GM21526 (cell line): ENCODE data around the gene ZNF41.
A peak's percentile ranks its signal among the peaks of the same experiment; 100 is the strongest.
"Not testable (repeated sequence)": the region's sequence is repeated elsewhere in the genome, so short reads cannot be mapped to it uniquely, and the experiment has no call there.

ENCODE experiments used
- ATAC-seq: cut with Tn5 transposase; IDR thresholded peaks from one replicate; pipeline ENCODE4 v1.9.1; 2021; ENCODE audit warnings: moderate library complexity; ENCODE audit not compliant: unreplicated experiment, low FRiP score

ZNF41 gene

DNA sequence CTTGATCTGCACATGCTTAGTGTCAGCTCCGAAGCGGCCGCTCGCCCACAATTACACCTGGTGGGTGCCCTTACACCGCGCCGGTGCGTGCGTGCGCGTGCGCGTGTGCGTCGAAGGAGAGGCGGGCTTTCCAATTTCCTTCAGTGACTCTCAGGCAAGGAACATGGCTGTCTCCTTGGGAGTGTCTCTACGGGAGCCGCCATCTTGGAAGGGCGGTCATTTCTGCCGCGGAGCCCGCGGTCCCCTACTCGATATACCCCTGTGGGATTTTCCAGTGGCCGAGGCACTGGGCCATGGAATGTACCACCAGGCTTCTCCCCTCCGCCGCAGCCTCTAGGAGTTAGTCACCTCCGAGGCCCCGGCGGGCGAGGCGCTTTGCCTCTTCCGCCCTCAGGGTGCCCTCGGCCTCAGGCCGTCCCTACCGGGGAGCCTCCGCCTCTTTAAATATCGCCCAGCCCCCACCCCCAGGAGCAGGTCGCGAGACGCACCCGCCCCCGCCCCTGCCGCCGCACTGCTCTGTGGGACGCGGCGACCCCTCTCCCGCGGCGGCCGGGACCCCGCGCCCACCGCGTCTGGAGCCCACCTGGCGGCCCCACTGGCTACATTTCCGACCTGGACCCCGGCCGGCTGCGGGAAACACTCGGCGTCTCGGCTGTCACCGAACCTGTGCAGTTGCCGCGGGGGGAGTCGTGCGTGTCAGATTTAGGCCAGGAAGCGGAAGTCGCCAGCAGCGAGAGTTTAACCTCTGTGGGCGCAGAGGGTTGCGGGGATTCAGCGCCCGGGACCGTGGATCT lies at the start of gene ZNF41:
TSS of gene ZNF41 (minus strand) at position 711 of the 794 bp plus-strand sequence. CDS start 15,741 bp downstream, outside the sequence.
- peak; percentile 83 for ATAC-seq

- ATAC-seq: no peak
Observed at GRCh38 chrX:47530049-47530448, 47.0 kb upstream of the ZNF41 start.

DNA sequence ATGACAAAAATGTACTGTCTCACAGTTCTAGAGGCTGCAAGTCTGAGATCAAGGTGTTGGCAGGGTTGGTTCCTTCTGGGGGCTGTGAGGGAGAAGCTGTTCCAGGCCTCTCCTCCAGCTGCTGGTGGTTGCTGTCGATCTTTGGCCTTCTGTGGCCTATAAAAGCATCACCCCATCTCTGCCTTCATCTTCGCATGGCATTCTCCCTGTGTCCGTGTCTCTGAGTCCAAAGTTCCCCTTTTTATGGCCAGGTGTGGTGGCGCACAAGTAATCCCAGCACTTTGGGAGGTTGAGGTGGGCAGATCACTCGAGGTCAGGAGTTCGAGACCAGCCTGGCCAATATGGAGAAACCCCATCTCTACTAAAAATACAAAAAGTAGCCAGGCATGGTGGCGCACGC lies 46.5 kb upstream of the ZNF41 start:
- ATAC-seq: no peak

- peak; percentile 21 for ATAC-seq
Observed at GRCh38 chrX:47523713-47524166, 40.7 kb upstream of the ZNF41 start.

DNA sequence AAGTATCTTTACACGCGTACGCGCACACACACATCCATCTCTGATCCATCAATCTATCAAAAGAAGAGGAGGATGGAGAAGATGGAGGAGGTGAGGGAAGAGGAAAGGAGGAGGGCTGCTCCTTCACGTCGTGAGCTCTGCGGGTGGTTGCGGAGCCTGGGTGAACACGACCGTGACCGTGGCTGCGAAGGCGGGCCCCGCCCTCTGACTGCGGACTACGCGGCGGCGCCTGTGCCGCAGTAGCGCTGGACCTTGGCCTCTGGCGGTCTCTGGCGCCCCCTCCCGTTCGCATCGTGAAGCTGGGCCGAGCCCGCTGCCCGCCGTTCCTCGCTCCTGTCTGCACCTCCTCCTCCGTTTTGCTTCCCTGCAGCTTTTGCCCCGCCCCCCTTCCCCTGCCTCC lies 40.3 kb upstream of the ZNF41 start:
- ATAC-seq: peak; percentile 71

DNA sequence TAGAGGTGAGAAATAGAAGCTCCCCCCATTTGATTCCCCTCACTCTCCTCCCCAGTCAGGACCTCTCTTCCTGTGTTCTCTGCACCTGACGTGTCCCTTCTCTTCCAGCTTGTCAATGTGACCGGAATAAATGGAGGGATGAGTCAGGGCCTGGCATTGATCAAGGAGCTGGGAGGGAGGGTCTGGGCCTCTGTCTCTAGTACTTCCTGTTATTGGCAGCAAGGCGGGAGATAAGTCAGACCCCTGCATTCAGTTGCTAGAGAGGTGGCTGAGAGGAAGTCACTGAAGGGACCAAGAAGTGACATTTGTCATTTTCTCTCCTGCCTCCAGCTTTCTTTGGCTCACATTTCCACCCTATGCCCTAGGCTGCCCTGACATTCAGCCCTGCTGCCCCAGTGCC lies 35.1 kb upstream of the ZNF41 start:
- ATAC-seq: no peak

GRCh38 chrX:47515941-47516665 lies 33.1 kb upstream of the ZNF41 start:
- ATAC-seq: no peak

DNA sequence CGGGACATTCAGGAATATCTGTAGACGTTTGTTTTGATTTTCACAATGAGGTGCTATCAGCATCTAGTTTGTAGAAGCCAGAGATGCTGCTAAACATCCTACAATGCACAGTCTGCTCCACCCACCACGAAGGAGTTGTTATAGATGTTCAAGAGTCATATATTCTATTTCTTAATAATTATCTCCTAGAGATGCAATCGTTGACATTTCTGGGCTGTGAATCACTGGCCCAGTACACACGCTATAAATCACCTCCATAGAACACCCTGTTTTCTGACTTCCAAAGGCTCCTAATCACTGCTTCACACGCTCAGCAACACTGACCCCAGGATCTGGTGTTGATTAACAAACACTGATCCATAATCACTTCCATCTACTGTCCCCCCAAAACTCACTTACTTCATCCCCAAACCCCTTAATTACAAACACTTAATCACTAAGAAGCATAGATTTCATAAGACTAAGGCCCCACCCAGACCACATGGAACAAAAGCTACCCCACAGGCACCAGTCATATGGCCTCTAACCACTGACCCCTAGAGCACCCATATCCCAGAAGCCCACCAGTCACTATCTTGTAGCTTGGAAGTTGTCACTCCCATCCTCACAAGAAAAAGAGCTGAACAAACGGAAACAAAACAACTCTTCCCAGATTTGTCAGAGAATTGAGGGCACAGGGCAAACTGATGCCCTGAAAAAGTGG lies 31.7 kb upstream of the ZNF41 start:
- ATAC-seq: no peak

GRCh38 chrX:47513034-47513965 lies 30.3 kb upstream of the ZNF41 start:
- peak; percentile 59 for ATAC-seq

DNA sequence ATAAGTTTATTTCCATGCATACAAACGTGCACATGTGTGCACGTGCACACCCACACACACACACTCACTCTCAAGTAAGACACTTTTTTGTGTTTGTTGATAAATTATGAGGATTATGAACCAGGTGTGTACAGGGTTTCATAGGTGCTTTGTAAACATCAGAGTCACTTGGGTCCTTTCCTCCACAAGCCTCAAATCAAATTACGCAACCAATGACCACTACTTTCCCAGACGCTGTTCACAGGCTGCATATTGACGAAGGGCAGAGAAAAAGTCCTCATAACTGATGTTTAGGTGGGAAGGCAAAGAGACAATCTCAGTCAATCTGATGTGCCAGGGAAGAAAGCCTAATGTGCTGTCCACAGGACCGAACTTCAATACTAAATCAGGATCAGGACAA lies 29.4 kb upstream of the ZNF41 start:
- ATAC-seq: not testable (repeated sequence)

DNA sequence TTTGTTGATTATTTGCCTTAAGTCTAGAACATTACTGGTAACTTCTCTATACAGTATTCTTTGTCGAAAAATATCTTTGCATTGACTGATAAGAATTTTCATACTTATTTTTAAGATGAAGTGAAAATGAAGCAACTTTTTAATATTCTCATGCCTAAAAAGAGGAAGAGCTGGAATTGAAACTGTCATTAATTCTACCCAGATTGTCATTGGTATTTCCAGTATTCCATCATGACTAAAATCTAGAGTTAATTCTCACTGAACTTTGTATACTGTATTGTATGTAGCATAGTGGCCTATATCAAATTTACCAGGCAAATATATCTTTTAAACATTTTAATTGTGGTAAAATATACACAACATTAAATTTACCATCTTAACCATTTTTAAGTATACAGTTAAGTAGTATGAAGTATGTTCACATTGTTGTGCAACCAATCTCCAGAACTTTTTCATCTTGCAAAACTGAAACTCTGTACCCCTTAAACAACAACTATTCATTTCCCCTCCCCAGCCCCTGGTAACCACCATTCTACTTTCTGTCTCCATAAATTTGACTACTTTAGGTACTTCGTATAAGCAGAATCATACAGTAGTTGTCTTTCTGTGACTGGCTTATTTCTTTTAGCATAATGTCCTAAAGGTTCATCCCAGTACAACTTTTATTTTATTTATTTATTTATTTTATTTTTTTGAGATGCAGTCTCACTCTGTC lies 24.3 kb upstream of the ZNF41 start:
- no peak for ATAC-seq

DNA sequence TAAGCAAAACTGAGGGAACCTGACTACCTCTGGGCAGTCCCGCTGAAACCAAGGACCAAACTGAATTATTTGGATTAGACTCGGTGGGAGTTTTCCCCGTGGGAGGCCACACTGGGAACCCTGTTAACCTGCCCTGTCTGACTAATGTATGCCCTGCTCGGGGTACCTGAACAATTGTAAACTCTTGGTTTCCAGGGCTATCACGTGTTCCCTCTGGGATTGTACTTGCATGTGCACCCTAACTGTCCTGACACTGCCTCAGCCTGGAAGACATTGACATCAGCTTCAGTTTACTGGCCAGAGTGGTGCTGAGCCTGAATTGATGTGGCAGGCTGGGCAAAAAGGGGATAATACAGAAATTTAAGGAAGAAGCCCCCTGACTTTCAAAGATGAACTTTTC lies 20.1 kb upstream of the ZNF41 start:
- ATAC-seq: no peak

DNA sequence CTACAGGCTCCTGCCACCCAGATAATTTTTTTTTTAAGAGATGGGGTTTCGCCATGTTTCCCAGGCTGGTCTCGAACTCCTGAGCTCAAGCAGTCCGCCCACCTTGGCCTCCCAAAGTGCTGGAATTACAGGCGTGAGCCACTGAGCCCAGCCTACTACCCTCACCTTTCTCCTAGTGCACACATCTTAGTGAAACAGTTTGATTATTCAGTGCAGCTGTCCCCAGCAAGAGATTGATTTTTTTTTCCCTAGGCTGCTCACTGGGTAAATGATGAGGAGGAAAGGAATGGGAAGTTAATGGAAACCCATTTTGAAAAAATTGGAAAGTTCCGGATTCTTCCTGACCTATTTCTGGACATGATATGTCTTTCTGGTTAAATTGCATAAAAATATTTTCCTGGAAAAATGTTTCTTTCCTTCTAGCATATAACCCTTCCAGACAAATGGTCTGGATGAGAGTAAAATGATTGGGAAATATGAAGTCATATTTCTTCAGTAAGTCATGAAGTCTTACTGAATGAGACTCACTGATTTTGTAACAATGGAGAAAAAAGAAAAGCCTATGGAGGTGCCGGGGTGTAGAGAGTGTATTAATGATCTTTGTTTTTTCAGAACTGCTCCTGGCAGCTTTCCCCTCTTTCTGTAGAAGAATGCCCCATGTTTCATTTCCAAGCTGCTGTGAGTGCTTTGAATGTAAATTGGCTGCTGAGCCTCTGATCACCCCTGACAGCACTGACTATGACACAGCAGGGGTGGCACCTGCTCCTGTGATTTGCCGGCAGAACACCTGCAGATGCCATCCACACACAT lies 19.5 kb upstream of the ZNF41 start:
- no peak for ATAC-seq

DNA sequence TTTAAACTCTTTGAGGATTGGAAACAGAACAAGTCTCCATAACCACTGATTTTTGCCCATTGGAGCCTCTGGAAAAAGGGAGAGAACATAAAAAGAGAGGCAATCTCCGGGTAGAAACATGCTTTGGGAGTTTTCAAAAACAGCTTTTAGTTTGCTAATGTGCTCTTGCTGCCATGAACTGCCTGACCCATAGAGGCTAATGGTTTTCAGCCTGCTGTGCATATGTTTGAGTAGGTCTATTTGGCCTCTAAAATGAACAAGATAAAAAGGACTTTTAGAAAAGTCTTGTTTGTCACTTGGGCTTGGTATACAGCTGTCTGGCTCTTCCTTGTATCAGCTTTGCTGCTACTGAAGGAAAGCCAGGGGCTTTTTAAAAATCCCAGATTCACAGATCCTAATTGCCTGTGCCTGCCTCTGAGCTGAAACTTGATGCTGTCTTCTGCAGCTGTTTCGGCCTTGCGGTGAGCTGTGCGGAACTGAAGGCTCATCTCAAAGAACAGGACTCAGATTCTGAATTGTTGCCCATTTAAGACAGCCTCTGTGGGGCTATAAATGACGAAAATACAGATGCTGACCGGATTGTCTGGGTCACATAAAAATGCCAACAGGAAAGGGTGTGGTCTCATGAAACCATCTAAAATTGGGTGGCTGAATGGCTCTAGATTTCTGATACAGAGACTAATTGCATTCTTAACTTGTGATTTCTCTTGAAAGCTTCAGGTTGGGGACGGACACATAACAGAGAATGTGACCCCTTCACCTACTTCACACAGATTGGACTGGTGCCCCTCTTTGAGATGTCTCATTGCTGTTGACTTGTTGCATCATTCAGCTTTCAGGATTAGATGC lies 18.4 kb upstream of the ZNF41 start:
- no peak for ATAC-seq

DNA sequence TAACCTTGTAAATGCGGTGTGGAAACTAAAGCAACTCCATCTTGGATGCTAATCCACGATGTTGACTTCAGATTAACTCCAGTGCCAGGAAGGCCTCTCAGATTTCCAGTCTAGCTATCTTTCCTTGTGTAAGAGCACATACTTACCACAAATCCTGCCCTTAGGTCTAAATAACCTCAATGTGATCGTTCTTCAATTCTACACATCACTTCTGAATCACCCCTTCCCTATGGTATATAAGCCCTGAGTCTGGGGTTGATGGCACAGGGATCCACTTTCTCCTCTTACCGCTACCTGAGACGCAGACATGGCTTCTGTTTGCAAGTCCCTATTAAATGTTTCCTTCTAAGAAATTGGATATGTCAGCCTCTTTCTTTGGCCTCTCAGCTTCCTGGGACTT lies 17.5 kb upstream of the ZNF41 start:
- ATAC-seq: no peak

GRCh38 chrX:47499293-47499692 lies 16.3 kb upstream of the ZNF41 start:
- no peak for ATAC-seq

DNA sequence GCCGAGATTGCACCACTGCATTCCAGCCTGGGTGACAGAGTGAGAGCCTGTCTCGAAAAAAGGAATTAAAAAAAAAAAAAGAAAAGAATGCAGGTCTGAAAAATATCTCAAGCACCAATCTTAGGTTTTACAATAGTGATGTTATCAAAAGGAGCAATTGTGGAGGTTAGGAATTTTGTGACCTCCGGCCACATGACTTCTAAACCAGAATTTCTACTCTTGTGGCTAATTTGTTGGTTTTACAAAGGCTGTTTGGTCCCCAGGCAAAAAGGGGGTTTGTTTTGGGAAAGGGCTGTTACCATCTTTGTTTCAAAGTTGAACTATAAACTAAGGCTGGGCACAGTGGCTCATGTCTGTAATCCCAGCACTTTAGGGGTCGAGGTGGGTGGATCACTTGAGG lies 15.4 kb upstream of the ZNF41 start:
- no peak for ATAC-seq
